PC-9 (cell line): ENCODE data around the gene CCNY.

Source experiments
- CTCF ChIP-seq: fragments of 200-600 bp; sonication (generic); conservative IDR thresholded peaks from 2 replicates; pipeline ENCODE4 v1.6.1; 2017; ENCODE audit warnings: mixed run types, antibody characterized with exemption, mild to moderate bottlenecking, moderate library complexity
- EZH2 ChIP-seq: fragments of 200-600 bp; sonication (generic); IDR thresholded peaks from 2 replicates; pipeline ENCODE4 v1.8.0; 2017; ENCODE audit warnings: antibody characterized with exemption, low read depth

GRCh38 chr10:35614312-35614711, 278.0 kb downstream of the CCNY start:
- TF ChIP-seq EZH2 (no peak), CTCF (no peak)
